Activated naive CD4-positive, alpha-beta T cell treated with Interleukin-2 at 50 U/mL for 16 hours (primary cell): ENCODE measurements around the gene LRRK1.

Experiments
- DNase-seq: peaks from one replicate; pipeline ENCODE4 v3.0.0-alpha.2; 2020

LRRK1 gene

DNA sequence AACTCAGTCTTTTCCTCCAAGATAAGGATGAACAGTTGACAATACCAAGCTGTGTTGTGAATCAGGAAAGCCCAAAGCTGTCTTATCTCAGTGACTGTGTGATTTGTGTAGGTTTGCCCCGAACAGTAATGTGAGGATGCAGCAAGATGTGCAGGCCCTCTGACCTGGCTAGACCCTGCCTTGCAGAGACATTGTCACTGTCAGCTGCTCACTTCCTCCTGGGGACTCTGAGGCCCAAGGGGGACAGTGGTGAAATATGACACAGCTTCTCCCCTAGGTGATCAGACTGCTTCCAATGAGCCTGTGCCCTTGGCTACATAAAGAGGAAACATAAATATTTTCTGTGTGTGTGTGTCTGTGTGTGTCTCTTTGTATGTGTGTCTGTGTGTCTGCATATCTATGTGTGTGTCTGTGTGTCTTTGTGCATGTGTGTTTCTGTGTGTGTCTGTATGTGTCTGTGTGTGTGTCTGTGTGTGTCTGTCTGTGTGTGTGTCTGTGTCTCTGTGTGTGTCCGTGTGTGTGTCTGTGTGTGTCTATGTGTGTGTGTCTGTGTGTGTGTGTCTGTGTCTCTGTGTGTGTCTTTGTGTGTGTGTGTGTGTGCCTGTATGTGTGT, 21.7 kb downstream of the LRRK1 start:
- DNase-seq, result no peak

DNA sequence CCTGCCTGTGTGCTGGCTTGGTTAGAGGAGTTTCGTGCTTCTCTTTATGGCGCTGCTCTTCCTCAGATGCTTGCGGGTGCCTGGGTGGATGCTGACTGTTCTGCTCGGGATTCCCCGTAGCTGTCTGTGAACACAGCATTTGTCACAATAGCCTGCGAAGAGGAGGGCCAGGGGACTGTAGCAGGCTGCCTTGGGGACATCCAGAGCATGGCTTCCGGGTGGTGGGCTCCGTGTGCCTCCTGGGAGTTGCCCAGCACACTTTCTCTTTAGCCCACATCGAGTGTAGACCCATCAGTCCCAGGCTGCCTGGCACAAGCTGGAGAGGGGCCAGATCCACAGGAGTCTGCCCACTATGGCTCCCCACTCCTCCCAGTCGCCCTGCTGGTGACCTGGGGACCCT, 22.4 kb downstream of the LRRK1 start:
- DNase-seq, result no peak

DNA sequence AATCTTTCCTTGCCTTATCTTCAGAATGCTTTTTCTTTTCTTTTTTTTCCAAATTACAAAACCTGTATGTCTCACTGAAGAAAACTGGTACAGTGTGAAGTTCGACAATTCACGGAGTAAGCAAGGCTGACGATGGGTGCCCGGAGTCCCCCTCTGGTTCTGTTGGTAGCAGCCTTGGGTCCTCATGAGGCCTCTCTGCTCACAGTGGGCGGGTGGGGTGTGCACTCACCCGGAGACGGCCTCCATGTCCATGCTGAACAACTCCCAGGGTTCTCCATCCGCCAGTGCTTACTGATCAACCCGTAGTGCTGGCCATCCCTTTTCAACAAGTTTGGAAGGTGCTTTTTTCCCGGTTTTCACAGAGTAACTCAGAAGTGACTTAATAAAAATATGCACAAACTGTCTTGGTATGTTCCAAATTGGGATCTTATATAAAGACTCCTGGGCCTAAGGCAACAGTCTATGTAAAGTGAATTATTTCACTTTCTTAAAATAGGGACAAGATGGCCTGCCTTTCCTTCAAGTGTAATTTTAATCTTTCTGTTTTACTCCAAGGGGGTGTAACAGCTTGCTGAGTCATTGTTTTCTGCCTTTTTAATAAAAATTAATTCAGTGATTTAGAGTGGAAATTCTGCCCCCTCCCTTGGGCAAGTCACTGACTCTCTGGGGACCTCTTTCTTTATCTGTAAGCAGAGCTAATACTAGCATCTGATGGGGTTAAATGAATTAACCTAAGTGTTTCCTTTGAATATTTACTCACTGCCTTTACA, 23.7 kb downstream of the LRRK1 start:
- no peak for DNase-seq

DNA sequence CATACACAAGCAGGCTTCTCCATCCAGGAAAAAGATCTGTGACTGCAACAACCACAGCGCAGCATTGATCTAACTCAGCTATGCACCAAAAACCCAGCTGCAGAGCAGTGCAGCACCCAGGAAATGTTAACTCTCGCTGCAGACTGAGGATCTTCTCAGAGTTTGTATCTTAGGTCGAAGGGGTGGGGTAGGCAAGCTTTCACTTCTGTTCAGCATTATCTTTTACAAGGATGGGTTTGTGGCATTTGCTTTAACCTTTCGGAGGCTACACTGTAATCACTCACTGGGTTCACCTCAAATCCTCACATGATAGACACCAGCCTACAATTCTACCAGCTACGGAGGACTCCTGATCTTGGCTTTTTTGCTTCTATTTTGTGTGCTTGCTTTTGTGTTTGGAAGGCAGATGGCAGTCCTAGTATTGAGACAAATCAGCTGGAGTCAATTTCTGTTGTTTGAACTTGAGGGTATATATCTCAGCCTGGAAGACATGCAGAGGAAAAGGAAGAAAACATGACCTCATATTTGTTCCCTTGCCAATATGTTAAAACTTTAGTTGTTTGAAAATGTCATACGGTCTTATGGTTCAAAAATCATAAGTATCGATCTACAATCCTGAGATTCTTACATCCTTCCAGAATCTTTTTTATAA, 25.2 kb downstream of the LRRK1 start:
- DNase-seq, result no peak

DNA sequence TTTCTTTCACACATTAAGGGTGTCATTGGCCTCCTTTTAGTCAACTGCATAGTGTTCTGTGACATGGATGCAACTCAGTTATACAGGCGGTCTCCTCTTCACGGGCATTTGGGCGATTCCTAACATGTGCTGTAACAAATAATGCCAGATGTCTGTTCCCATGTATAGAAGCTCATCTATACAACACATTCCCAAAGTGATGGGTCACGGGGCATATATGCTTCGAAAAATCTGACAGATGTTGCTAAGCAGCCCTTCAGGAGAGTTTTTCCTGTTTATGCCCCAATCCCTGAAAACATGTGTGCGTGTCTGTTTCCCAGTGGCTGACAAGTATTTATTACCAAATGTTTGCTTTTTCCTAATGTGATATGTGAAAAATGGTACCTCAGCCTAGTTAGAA, 25.8 kb downstream of the LRRK1 start:
- DNase-seq, result no peak

DNA sequence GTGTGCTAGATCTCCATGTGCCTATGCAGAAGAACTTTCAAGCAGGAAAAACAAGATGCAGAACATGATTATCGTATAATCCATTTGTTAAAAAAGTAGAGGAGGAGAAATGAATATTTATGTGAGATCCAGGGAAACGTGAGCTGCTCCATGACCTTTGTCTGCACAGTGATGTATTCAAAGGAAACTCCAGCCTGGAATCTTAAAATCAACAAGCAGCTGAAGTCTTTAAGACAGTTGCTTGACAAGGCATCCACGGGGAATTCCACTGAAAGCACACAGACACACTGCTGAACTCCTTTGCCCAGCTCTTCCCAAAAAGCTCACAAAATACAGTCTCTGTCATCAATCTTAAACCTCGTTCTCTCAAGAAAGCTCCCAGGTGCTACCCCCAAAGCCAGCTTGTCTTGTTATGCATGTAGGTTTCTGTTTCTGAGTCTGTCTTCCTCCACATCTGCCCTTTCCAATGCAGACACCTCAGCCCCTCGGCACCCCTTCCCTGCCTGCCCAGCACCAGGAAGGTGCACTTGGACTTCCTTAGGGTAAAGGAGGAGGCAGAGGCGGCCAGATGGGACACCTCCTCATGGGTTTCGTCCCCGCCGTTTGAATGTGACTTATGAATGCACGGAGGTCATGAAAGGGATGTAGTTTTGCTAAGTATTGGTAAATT, 28.7 kb downstream of the LRRK1 start:
- DNase-seq, result no peak

- DNase-seq, result no peak
These were observed 29.2 kb downstream of the LRRK1 start for GRCh38 chr15:100948430-100948762.

GRCh38 chr15:100949691-100950090, 30.5 kb downstream of the LRRK1 start:
- DNase-seq, result no peak

DNA sequence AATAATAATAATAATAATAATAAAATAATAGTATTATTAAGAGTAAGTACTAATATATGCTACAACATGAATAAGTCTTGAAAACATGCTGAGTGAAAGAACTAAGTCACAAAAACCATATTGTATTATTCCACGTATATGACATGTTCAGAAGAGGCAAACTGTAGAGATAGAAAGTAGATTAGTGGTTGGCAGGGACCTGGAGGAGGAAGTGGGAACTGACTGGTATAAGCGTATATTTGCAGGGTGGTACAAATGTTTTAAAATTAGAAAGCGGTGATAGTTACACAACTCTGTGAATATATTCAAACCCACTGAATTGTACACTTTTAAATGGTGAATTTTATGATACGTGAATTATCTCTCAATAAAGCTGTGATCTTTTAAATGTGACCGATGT, 32.8 kb downstream of the LRRK1 start:
- DNase-seq, result no peak

- no peak for DNase-seq
These were observed 33.4 kb downstream of the LRRK1 start for GRCh38 chr15:100952566-100952965.

- DNase-seq, result no peak
These were observed 39.3 kb downstream of the LRRK1 start for GRCh38 chr15:100958326-100959065.

- DNase-seq, result no peak
These were observed 40.2 kb downstream of the LRRK1 start for GRCh38 chr15:100959066-100960050.

DNA sequence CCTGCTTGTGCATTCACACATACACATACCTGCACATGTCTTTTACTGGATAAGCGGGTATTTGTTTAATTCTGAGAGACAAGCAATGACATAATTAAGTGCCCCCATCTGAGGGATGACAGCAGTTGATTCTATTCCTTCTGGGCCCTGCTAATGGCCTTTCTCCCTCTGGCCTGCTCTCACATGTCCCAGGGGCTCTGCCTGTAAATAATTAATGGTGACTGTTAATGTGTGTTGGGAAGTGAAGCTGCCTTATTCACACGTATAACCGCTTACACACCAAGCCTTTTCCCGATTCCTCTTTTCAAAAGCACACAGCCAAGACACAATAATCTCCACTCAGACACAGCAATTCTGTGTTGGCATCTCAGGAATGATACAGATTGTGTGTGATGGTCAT, 47.8 kb downstream of the LRRK1 start:
- DNase-seq, result no peak

- DNase-seq, result no peak
These were observed 49.2 kb downstream of the LRRK1 start for GRCh38 chr15:100968050-100968966.

DNA sequence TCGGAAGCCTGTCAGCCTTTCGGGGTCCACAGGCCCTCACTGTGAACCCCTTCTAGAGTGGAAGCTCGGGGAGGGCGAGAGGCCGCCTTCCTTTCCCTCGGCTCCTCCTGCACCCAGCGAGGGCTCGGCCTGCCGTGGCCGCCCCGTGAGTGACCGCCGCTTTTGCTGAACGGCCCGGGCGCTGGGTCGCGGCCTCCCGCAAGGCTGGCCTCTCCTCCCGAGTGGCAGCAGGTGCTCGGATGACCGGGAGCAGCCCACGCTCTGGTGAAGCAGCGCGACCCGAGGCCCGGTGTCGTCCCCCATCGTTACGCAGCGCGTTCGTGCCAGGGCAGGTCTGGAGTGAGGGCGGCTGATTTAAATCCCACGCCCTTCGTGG, 53.8 kb downstream of the LRRK1 start:
- no peak for DNase-seq

- no peak for DNase-seq
These were observed 54.4 kb downstream of the LRRK1 start for GRCh38 chr15:100973351-100974111.

GRCh38 chr15:100975043-100975442, 55.9 kb downstream of the LRRK1 start:
- no peak for DNase-seq

- no peak for DNase-seq
These were observed 61.4 kb downstream of the LRRK1 start for GRCh38 chr15:100980410-100981046.

GRCh38 chr15:100981086-100981485, 61.9 kb downstream of the LRRK1 start:
- no peak for DNase-seq
